OCI-LY7 (cell line): Measurements from ENCODE around the gene C17orf113. TPM values are rescaled to one million over a fixed set of nuclear protein-coding genes. Genes with fewer than 3 reads are reported as not detected.
A peak's percentile ranks its signal among the peaks of the same experiment; 100 is the strongest.

Source experiments
- BruUV-seq: library from RNA; stranded (reverse); fragments of 400-500 nt; replicated peaks from 2 replicates; lab custom pipeline; 2021; lab: Mats Ljungman, UMichigan
- CTCF ChIA-PET: fragments of 300-600 bp; sonication (Branson Sonifier 250); formaldehyde crosslinking; loops from one replicate; lab custom pipeline; 2022; ENCODE audit warnings: antibody characterized with exemption; ENCODE audit not compliant: unreplicated experiment; lab: Charles Lee
- POLR2A ChIA-PET: fragments of 300-600 bp; sonication (Branson Sonifier 250); formaldehyde crosslinking; loops from one replicate; lab custom pipeline; 2022; ENCODE audit warnings: antibody characterized with exemption; lab: Charles Lee
- DNase-seq: peaks from one replicate; pipeline ENCODE4 v3.0.0-alpha.2; 2015; ENCODE audit warnings: low spot score
- H2AFZ ChIP-seq: fragments of 200-600 bp; sonication (generic), shearing (Covaris generic); 2 replicates; pipeline ENCODE4 v1.6.1; 2014; ENCODE audit warnings: mild to moderate bottlenecking, antibody characterized with exemption, low read length, moderate library complexity
- H3K27ac ChIP-seq: fragments of 200-600 bp; sonication (generic); 2 replicates; pipeline ENCODE4 v1.5.1; 2014; ENCODE audit warnings: mixed run types, low read depth, mild to moderate bottlenecking, moderate library complexity, low read length, inconsistent platforms; ENCODE audit not compliant: poor library complexity, severe bottlenecking
- H3K36me3 ChIP-seq: fragments of 200-600 bp; sonication (generic); 2 replicates; pipeline ENCODE4 v1.6.1; 2014; ENCODE audit warnings: mild to moderate bottlenecking, antibody characterized with exemption, low read length, moderate library complexity, mixed read lengths; ENCODE audit not compliant: insufficient read depth
- H3K4me1 ChIP-seq: fragments of 200-600 bp; sonication (generic); 2 replicates; pipeline ENCODE4 v1.5.1; 2014; ENCODE audit warnings: mild to moderate bottlenecking, low read length; ENCODE audit not compliant: insufficient read depth, poor library complexity, severe bottlenecking
- H3K4me2 ChIP-seq: fragments of 200-600 bp; sonication (generic); 2 replicates; pipeline ENCODE4 v1.6.1; 2014; ENCODE audit warnings: mild to moderate bottlenecking, low read length
- H3K4me3 ChIP-seq: fragments of 200-600 bp; sonication (generic); 2 replicates; pipeline ENCODE4 v1.5.1; 2014; ENCODE audit warnings: mild to moderate bottlenecking, low read depth, low read length; ENCODE audit not compliant: poor library complexity, severe bottlenecking
- H3K79me2 ChIP-seq: fragments of 200-600 bp; sonication (generic); 2 replicates; pipeline ENCODE4 v1.6.1; 2016; ENCODE audit warnings: low read depth, mild to moderate bottlenecking, low read length, moderate library complexity, mixed read lengths; ENCODE audit not compliant: insufficient read depth
- H3K9me2 ChIP-seq: fragments of 200-600 bp; sonication (generic); 2 replicates; pipeline ENCODE4 v1.6.1; 2016; ENCODE audit warnings: mild to moderate bottlenecking, low read length, mixed read lengths; ENCODE audit not compliant: insufficient read depth
- H3K9me3 ChIP-seq: fragments of 200-600 bp; sonication (generic); 2 replicates; pipeline ENCODE4 v1.6.1; 2014; ENCODE audit warnings: mild to moderate bottlenecking, mixed run types, low read length, mixed read lengths
- H4K20me1 ChIP-seq: fragments of 200-600 bp; sonication (generic); 2 replicates; pipeline ENCODE4 v1.6.1; 2014; ENCODE audit warnings: mild to moderate bottlenecking, antibody characterized with exemption, low read length, moderate library complexity, mixed read lengths; ENCODE audit not compliant: insufficient read depth
- EZH2phosphoT487 ChIP-seq: fragments of 200-600 bp; sonication (generic); IDR thresholded peaks from 2 replicates; pipeline ENCODE4 v1.6.1; 2018; ENCODE audit warnings: low read depth, borderline replicate concordance, mild to moderate bottlenecking, mixed run types, antibody characterized with exemption, low read length, moderate library complexity, mixed read lengths
- intact Hi-C: fragments of 100-400 bp; cut with micrococcal nuclease; formaldehyde crosslinking; loops from one replicate; pipeline ENCODE4 v1.10.0; 2022; ENCODE audit not compliant: unreplicated experiment
- total RNA-seq, 2 experiments: library from RNA; depleted of rRNA in 1 of 2; stranded (reverse); fragments of >200 nt in 1 of 2; shearing (Covaris generic) in 1 of 2; gene quantifications; 2 replicates each; pipeline ENCODE4 v1.2.3, GENCODE V29; 2014 to 2022
- TF ChIP-seq, protein P1 (sequence below): fragments of 200-600 bp; sonication (generic); conservative IDR thresholded peaks from 2 replicates; pipeline ENCODE4 v1.5.1; 2014; ENCODE audit warnings: mild to moderate bottlenecking, antibody characterized with exemption, low read length, moderate library complexity, mixed read lengths

Gene C17orf113
- total RNA-seq, 2 experiments from 2014 or later: 0.25 TPM

DNA sequence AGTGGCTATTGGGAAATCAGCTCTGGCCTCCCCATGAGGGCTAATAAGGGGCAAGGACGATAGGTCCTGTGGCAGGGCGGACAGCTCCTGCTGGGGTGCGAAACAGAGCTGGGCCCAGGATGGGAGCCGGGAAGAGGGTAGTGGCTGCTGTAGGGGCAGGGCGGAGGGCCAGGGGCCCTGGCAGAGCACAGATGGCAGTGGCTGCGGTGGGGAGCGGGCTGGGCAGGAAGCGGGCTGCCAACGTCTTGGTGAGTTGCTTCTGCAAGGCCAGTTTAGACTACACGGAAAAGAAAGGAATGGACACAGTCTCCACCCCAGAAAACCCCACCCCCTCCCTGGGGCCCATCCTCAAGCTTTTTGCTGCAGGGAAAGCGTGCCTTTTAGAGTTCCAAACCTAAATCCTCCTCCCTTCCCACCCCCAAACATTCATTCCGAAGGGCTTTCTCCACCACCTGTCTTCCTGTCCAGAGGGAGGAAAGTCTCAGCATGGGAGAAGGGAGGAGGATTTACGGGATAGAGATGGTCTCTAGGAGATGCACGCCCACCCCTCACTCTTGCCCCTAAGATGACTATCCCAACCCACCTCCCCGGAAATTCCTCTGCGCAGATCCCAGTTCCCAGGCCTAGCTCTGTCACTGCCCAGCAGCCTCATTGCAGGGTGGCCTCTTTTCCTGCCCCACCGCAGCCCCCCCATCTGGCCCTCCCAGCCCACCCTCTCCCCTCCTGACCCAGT lies 23.4 kb downstream of the C17orf113 start:
- Histone ChIP-seq H3K4me1 (peaks cover 16% of the 10 kb centered on the region), H3K79me2 (no peaks in the 10 kb centered on the region), H3K9me3 (no peaks in the 10 kb centered on the region), H2AFZ (no peak overlapping the region), H3K9me2 (no peaks in the 10 kb centered on the region), H3K27ac (no peak overlapping the region), H4K20me1 (no peaks in the 10 kb centered on the region), H3K36me3 (peaks cover 31% of the 10 kb centered on the region), H3K4me2 (no peak overlapping the region), H3K4me3 (no peak overlapping the region)
- CTCF ChIA-PET: no interaction called here
- no TSS peak for BruUV-seq
- no peak for DNase-seq
- TF ChIP-seq, protein P1, sequence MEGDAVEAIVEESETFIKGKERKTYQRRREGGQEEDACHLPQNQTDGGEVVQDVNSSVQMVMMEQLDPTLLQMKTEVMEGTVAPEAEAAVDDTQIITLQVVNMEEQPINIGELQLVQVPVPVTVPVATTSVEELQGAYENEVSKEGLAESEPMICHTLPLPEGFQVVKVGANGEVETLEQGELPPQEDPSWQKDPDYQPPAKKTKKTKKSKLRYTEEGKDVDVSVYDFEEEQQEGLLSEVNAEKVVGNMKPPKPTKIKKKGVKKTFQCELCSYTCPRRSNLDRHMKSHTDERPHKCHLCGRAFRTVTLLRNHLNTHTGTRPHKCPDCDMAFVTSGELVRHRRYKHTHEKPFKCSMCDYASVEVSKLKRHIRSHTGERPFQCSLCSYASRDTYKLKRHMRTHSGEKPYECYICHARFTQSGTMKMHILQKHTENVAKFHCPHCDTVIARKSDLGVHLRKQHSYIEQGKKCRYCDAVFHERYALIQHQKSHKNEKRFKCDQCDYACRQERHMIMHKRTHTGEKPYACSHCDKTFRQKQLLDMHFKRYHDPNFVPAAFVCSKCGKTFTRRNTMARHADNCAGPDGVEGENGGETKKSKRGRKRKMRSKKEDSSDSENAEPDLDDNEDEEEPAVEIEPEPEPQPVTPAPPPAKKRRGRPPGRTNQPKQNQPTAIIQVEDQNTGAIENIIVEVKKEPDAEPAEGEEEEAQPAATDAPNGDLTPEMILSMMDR: no peak
- TF ChIP-seq EZH2phosphoT487: no peak
- POLR2A ChIA-PET: interaction anchor here (0.6 to 1.5 kb wide), 4 partner anchors 10 to 997 kb away, joined by 3 to 7 read pairs (median 3); partner anchors contain the start of gene DNAJC7
- intact Hi-C loops: no loop called here

- intact Hi-C loops: loop anchor here (1.0 to 2.0 kb wide), 4 partner anchors 41 to 155 kb away; partner anchors contain the start of genes KCNH4 and ZNF385C
- Histone ChIP-seq H3K4me1 (peaks cover 21% of the 10 kb centered on the region), H3K27ac (no peak overlapping the region), H2AFZ (no peak overlapping the region), H3K9me3 (no peaks in the 10 kb centered on the region), H3K9me2 (no peaks in the 10 kb centered on the region), H3K4me2 (no peak overlapping the region), H4K20me1 (no peaks in the 10 kb centered on the region), H3K79me2 (peaks cover 3% of the 10 kb centered on the region; the same call in 1 of the 2 replicates), H3K4me3 (no peak overlapping the region), H3K36me3 (peaks cover 31% of the 10 kb centered on the region)
- BruUV-seq: no TSS peak
- DNase-seq: no peak
- POLR2A ChIA-PET: interaction anchor here (1.1 to 1.5 kb wide), 2 partner anchors 9 to 95 kb away, joined by 3 read pairs; partner anchors contain the start of genes DNAJC7 and KAT2A
- no peak for TF ChIP-seq EZH2phosphoT487
- TF ChIP-seq, protein P1: no peak
- CTCF ChIA-PET: no interaction called here
These were observed 24.5 kb downstream of the C17orf113 start for GRCh38 chr17:42025936-42026335.

GRCh38 chr17:42025191-42025579 lies 25.2 kb downstream of the C17orf113 start:
- no peak for TF ChIP-seq EZH2phosphoT487
- TF ChIP-seq, protein P1: peak; percentile 67; the same call in 1 of the 2 replicates
- peaks cover 26% of the 10 kb centered on the region for H3K4me1 ChIP-seq
- no TSS peak for BruUV-seq
- H4K20me1 ChIP-seq: no peaks in the 10 kb centered on the region
- H3K4me2 ChIP-seq: peak overlapping the region; percentile 70
- H3K27ac ChIP-seq: peak overlapping the region; percentile 53
- intact Hi-C loops: loop anchor here (1.0 to 2.0 kb wide), 4 partner anchors 42 to 156 kb away; partner anchors contain the start of genes KCNH4 and ZNF385C
- H3K79me2 ChIP-seq: peaks cover 10% of the 10 kb centered on the region; the same call in 1 of the 2 replicates
- no peaks in the 10 kb centered on the region for H3K9me2 ChIP-seq
- no peak overlapping the region for H2AFZ ChIP-seq
- no peak for DNase-seq
- ChIA-PET POLR2A (interaction anchor here (1.1 kb wide), 1 partner anchor 96 kb away, joined by 3 read pairs; the partner anchor contains the start of gene KAT2A), CTCF (no interaction called here)
- no peaks in the 10 kb centered on the region for H3K9me3 ChIP-seq
- H3K36me3 ChIP-seq: peaks cover 31% of the 10 kb centered on the region
- H3K4me3 ChIP-seq: no peak overlapping the region
